HG02642 (cell line): ENCODE measurements around the gene PDIK1L.
A peak's percentile ranks its signal among the peaks of the same experiment; 100 is the strongest.

ENCODE experiments used
- ATAC-seq: cut with Tn5 transposase; IDR thresholded peaks from one replicate; pipeline ENCODE4 v1.9.1; 2021; ENCODE audit warnings: mild to moderate bottlenecking; ENCODE audit not compliant: unreplicated experiment, poor library complexity

PDIK1L gene

DNA sequence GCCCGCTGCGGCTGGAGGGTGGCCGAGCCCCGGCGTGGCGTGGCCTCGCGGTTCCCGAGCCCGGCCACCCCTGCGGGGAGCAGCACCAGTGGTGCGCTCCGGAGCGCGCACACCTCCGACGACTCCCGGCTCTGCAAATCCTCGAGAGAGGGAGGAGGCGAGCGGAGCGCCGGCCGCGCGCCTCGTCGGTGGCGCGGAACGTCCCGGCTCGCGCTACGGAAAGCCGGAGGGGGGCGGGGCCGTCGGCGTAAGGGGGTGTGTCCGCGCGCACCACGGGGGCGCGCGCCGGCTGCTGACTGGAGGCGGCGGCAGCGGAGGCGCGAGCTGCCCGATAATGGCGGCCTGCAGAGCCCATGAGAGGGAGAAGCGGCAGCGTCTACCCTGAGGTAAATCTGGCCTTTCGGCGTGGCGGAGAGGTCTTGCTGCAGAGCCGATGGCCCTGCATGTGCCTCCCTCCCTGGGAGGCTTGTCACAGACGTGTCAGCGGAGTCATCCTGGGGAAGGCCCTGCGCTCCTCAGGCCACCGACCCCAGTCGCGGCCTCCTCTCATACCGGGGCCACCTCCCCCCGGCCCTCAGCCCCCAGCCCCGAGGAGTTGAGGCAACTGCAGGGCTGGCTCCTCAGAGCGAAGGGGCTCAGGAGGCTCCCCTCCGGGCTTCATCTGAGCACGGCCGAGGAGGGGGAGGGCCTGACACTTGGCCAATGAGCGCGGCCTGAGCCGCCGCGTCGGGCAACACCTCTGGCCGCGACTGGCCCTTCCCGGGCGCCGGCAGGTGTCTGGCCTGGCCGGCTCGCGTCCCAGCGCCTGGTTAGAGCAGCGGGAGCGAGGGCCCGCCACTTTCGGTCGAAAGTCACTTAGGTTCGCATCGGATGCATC lies at the start of gene PDIK1L:
TSS of gene PDIK1L (plus strand) at position 295 of the 877 bp plus-strand sequence. CDS start 2,485 bp downstream, outside the sequence.
- ATAC-seq, result peak; percentile 72

DNA sequence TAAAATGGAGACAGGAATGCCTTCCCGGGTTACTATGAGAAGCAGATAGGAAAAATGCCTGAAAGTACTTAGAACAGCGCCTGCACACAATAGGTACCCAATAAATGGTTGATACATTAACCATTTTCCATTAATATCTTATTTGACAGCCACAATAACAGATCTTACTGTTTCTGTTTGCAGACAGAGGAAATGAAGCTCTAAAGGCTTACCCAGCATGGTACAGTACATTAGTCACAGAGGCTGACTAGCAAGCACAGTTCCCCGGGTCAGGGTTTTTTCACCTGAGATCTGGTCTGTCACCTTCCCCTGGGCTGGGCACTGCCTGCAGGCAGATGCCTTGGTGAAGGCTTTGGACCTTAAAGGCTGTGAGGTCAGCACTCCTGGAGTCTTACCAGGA lies 47.1 kb upstream of the PDIK1L start:
- no peak for ATAC-seq

DNA sequence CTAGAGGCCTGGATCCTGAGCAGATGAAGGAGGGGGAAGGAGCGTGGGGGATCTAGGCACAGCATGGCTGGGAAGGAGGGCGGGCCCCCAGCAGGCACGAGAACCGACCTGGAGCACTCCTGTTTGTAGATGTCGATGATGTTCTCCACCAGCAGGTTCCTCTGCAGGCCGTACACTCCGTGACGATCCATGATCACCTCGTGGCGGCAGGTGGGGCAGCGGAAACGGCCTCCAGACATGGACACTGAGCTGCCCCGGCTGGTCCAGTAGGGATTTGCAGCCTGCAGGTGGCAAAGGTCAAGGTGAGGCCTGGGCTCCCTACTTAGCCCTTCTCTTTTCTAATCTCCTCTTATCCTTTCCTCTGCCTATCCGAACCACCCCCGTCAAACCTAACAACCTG lies 45.5 kb upstream of the PDIK1L start:
- ATAC-seq, result no peak

DNA sequence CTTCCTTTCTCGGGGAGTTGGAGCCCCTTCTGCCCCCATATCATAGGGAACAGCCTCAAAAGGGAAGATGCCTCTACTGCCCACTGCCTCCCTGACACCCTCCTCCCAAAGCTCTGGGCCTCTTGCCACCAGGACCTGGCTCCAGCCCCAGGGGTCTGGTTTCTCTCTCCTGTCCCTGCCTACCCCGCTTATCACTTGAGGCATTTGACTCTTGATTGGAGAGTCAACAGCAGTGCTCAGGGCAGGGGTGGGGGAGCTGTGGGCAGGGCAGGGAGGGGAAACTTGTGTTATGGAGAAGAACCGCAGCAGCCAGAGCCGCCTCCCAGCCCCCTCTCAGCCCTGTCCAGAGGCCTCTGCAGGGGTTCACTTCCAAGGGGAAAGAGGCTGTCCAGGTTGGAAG lies 44.8 kb upstream of the PDIK1L start:
- no peak for ATAC-seq

DNA sequence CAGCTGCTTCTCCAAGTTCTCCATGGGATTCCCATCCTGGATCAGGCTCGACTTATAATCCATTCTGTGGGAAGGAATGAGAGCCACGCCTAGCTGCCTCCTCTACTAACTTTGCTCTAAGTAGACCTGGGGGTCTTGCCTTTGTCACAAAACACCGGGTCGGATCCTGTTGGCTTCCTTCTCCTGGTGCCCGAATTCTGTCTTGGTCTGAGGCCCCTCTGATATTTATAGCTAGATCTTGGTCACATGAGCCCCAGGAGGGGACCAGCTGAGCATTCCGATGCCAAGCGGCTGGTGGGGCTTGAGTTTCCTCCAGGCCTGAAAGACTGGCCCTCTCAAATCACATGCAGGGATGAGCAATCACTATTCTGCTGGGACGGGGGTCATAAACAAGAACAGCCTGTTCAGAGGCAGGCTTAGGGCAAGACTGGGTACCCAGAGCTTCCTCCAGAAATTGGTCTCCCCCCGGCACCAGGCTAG lies 44.2 kb upstream of the PDIK1L start, which contains the start of gene TRIM63:
TSS of gene TRIM63 (minus strand) at position 199 of the 480 bp plus-strand sequence. CDS start at position 63, 136 bp downstream.
- ATAC-seq, result no peak

DNA sequence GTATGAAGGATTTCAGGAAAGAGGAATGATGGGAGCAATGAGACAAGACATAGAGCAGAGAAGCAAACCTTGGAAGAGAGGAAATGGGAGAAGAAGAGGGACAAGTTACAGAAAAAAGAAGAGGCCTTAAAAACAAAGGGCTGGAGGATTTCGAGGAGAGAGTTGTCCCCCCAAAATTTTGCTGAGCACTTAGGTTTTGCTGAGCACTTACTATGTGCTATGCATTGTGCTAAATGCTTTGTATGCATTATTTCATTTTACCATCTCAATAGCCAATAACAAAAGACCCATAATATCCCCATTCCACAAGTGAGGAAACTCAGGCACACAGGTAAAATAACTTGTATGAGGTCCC lies 41.7 kb upstream of the PDIK1L start:
- no peak for ATAC-seq

DNA sequence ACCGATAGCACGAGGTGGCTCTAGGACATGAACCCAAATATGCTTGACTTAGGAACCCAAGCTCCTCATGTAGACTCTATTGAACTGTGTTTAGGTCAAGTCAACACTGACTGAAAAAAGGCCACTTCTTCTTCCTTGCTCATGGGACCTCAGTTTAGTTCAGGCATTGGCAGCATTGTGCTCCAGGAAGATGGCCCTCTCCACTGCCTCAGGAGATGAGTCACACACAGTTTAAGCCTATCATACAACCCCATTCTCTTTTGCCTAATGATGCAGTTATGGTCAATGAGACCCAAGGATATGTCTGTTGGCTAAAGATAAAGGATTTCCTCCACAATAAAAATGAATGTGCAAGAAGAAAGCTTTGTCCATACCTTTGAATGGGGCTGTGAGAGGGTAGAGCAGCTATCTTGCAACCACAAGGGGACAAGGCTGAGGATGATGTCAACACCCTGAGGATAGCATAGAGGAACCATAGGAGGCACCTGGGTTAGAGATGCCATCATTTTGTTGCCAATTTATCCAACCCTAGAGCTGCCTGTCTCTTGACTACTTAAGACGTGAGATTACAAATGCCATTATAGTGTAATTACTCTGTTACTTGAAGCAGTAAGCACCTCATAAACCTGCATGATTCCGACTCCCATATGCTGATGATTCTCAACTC lies 41.2 kb upstream of the PDIK1L start:
- ATAC-seq, result no peak

DNA sequence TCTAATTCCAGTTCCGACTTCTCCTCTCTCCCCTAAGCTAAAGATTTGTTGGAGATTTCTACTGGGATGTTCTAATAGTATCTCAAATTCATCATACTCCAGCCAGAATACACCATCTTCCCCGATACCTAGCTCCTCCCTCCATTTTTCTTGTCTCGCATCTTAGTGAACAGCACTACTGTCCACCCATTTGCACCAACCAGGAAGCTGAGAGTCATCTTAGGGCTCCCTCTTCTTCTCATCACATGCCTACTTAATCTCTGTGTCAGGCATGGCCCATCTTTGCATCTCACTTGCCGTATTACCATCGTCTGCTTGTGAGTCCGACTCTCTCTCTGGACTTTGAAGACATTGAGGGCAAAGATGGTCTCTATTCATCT lies 40.7 kb upstream of the PDIK1L start:
- ATAC-seq, result no peak

DNA sequence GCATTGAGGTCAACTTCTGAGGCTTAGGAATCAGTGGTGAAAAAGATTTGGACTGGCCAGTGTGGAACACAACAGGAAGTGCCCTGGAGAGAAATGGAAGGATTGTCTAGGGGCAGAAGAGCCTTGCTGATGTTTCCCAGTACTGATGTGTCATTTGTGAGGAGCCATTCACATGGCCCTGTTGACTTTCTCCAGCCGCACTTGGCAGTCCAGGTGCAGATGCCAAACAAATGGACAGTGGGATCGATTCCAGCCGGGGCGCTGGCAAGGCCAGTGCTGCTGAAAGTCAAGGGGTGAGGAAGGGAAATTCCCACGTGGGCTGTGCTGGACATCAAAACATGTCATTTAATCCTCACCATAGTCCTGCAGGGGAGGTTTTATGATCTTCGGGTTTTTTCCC lies 39.3 kb upstream of the PDIK1L start:
- ATAC-seq, result no peak

DNA sequence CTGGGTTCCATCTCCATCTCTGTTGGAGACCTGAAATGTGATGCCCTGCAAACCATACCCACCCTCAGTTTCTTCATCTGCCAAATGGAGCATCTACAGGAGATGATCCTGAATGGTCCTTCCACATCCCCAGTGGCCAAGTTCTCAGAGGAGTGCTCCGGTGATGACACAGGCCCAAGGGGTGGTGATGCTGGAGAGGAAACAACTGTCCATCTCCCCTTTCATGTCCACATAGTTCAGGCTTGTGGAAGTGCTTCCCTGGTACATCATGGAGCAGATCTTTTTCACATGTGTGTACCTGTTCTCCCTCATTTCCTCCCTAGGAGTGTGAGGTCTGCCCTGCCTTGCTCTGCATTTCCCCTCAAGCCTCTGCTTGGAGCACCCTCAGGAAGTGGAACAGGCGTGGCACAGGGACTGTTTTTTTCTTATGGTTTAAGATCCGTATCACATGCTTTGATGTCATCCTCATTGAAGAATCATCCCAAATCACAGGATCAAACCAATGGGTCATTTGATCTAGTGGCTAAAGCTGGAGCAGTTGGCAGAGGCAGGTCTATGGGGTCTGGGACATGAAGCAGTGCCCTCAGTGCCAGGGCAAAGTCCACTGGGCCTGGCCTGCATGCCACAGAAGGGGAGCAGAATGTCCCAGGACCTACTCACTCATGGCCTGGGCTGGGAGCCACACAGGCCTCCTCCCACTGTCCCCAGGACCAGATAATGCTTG lies 36.0 kb upstream of the PDIK1L start:
- no peak for ATAC-seq

DNA sequence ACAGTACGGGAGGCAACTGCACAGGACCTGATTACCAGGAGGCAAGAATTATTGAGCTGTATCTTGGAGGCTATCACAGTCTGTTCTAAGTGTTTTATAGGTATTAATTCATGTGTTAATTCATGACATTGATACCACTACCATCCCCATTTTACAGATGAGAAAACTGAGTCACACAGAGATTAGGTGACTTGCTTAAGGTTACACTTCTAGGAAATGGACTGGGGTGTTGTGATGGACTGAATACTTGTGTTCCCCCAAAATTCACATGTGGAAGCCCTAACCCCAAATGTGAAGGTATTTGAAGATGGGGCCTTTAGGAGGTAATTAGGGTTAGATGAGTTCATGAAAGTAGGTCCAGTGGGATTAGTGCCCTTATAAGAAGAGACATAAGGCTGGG lies 34.1 kb upstream of the PDIK1L start:
- ATAC-seq, result no peak

DNA sequence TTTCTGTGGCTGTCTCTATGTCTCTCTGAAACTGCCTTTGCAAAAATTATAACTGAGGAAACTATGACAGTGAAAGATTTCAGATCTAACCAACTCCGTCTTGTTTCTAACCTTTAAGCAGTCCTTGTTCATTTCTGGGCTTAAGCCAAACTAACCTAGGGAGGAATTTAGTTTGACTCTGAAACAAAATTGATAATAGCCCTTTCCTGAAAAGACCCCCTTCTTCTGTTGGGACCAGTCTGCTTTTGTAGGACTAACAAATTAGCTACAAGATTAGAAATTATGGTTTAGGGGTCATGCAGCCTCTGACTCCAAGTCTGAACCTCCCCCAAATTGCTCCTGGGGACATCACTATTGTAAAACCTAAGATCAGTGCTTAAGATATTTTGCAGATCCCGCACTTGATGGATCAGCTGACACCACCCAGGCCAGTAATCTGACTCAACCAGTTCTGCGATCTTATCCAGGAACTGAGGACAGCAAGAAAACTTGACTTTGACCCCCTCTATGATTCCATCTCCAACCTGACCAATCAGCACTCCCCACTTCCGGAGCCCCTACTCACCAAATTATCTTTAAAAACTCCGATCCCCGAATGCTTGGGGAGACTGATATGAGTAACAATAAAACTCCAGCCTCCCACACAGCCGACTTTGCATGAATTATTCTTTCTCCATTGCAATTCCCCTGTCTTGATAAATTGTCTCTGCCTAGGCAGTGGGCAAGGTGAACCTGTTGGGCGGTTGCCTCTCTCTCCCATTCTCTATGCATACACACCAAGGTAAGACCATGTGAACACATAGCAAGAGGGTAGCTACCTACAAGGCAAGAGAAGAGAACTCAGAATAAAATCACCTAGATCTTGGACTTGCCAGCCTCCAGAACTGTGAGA lies 33.1 kb upstream of the PDIK1L start:
- ATAC-seq, result no peak

DNA sequence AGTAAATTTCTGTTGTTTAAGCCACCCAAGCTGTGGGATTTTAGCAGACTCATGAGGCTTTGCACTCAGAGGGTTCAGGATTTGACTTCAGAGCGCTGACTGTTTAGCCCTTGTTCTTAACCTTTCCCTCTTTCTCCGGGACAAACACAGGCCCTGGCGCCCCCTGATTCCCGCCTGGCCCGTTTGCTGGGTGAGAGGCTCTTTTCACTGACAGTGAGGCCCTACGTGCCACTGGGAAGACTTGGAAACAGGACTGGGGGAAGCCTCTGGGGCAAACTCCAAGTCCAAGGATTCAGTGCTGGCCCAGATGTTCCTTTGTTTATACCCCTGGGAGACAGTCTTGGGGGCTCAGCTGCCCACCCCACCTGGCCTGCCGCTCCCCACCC lies 32.5 kb upstream of the PDIK1L start:
- no peak for ATAC-seq

DNA sequence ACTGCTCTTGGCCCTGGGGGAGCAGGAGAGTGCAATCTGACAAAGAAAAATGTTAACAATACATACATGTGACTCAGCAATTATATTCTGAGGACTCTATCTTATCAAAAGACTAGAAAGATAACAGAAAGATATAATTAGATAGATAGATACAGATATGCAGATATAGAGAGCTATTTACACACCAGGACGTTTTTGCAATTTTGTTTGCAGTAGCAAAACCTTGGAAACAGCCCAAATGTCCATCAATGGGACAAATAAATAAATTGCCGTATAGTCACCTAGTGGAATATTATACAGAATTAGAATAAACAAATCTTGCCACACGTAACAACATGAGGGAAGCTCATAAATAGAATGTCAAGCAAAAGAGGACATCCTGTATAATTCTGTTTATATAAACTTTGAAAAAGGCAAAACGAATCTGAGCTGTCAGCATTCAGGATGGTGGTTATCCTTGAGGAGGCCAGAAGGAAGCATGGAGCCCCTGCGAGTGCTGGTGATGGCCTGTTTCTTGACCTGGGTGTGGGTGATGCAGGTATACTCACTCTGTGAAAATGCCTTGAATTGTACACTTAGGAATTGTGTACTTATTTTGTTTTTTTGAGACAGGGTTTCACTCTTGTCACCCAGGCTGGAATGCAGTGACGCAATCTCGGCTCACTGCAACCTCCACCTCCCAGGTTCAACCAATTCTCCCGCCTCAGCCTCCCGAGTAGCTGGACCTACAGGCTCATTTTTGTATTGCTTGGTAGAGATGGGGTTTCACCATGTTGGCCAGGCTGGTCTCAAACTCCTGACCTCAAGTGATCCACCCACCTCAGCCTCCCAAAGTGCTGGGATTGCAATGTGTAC lies 31.4 kb upstream of the PDIK1L start:
- no peak for ATAC-seq

DNA sequence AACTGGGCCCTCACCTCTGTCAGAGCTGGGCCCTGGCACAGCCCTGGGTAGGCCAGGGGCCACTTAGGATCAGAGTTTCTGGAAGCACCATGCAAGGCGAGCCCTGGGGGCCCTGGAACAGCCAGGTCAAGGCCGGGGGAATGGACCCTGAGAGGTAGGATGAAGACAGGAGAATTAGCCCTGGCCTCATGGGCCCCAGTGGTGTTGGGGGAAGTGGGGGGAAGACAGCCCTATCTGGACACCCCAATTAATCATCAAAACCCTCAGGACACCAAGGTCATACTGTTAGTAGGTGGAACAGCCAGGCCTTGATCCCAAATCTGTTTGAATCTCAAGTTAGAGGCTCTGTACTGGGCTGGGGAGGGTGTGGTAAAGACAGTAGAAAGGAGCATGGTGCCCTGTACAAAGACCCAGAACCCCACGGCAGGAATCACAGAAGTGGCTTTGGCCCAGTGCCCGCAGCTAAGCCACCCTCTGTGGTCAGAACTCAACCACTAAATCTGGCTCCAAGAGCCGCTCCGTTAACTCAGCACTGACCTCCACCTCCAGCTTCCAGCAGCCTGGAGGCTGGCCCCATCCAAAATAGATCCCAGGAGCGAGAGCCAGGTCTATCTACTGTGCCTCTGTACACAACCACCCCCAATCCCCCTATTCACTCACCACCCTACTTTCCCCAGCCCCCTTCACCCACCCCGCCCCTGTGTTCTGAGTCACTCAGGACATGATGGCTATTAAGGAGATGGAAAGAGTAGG lies 30.2 kb upstream of the PDIK1L start:
- ATAC-seq, result no peak

DNA sequence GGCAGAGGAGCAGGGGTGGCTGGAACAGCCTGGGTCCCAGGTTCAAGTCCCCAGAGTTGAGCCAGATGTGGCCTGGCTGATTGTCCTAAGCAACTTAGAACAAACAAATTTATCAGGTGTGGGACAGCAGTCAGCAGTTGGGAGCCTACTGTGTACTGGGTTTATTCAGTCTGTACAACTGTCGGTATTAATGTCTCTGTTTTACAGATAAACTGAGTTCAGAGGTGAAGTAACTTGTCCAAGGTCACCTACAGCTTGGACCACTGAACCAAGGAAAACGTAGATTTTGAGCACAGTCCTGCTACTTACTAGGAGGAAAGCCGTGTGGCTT lies 29.6 kb upstream of the PDIK1L start:
- ATAC-seq, result no peak

DNA sequence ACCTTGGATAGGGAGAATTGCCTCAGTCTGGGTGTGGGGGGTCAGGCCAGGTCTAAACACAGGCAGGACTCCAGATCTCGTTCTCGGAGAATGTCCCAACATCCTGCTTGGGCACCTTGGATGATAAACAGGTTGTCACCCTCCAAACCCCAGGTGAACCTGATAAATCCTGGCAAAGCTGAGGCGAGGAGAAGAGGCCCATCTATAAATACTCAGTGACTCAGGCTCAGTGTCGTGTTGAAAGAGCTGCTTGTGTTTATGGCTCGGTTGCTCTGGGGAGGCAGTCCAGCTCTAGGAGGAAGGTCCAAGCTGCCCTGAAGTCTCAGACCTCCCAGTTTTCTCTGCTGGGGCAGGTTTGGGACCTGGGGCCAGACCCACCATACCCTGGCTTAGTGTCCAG lies 28.4 kb upstream of the PDIK1L start:
- no peak for ATAC-seq

DNA sequence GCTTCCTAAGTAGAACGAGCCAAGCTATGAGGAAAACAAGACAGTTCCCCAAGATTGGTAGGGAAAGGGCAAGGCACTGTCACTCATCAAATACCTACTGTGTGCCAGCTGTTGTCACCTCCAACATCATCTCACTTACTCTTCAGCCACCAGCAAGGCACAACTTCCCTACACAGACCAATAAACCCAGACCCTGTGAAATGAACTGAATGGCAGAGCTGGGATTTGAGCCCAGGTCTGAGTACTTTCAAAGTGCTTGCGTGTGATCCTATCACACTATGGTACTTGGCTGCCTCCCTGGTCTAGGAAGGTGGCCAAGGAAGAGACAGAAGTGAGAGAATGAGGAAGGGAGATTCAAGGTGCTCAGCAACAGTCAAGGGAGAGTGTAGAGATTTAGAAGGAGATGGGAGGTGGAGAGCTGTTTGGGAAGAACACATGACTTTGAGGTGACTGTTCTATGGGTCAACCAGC lies 27.5 kb upstream of the PDIK1L start:
- ATAC-seq, result no peak
